CD4-positive, alpha-beta T cell treated with Interleukin-12 subunit alpha and Interleukin-12 subunit beta, for 1 hour (primary cell): ENCODE data around the gene WDR82.

Source experiments
- DNase-seq: peaks from one replicate; pipeline ENCODE4 v3.0.0-alpha.2; 2020

WDR82 gene

GRCh38 chr3:52236424-52236886, 42.0 kb downstream of the WDR82 start:
- no peak for DNase-seq

DNA sequence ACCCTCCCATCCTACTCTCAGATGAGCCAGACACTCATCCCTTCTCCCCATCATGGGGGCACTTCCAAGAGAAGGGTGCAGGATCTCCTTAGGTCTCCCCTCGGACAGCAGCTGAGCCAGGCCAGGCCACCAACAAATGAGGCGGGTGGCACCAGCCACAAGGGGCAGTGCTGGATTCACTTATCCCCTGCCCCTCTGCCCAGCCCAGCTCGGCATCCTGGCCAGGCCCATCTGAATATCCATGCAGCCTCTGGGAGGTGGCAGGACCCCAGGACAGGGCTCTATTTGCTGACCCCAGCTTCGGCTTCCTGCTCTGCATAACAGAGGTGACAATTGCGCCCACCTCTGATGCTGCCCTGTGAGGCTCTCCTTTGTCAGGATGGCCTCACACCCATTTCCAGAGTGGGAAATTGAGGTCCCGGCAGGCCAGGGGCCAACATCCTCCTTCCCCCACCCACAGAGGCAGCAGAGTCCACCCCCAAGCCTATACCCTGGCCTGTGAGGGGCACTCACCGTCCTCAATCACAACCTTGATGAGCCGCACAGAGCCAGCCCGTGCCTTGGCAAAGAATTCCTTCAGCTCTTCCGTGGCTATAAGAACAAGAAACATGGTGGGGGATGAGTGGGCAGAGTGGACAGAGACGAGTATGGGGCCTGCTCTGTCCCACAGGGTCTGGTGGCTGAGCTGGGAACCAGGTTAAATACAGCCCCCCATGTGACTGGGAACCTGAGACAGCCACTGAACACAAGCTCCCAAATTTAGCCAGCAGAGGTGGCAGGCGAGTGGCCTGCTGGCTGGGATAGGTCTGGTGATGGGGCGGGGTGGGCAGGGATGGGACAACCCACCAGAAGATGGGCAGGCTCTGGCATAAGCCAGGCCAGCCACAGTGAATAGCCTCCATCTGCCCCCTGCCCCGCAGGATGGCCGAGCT, 43.7 kb downstream of the WDR82 start:
- no peak for DNase-seq

GRCh38 chr3:52233968-52234367, 44.5 kb downstream of the WDR82 start:
- no peak for DNase-seq

GRCh38 chr3:52233108-52233591, 45.3 kb downstream of the WDR82 start:
- DNase-seq = no peak

GRCh38 chr3:52232279-52233107, 46.0 kb downstream of the WDR82 start:
- DNase-seq = peak; percentile 47

GRCh38 chr3:52231502-52232278, 46.8 kb downstream of the WDR82 start:
- peak; percentile 88 for DNase-seq

DNA sequence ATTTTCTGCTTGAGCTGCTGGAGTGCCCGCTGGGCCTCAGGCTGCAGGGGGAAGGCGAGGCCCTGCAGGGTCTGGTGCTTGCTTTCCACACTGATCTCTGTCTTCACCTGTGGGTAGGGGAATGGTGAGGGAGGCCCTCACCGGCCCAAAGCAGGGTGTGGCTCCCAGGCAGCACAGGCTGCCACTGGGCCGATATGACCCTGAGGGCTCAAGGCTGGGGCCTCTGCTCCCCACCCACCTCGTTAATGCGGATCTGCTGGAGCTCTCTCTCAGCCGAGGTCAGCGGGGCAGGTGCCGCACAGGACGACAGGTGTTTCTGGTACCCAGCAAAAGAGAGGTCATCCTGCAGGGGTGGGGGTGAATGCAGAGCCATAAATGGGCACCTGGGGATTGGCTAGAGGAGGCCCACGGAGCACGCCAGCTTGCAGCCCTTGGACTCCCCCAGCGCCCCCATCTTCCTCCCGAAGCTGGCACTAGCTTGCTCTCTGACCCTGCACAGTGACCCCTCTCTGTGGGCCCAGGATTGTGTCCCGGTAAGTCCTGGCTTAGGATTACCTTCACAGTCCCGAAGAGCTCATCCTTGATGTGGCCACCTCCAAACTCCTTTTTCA, 47.5 kb downstream of the WDR82 start:
- DNase-seq = no peak

DNA sequence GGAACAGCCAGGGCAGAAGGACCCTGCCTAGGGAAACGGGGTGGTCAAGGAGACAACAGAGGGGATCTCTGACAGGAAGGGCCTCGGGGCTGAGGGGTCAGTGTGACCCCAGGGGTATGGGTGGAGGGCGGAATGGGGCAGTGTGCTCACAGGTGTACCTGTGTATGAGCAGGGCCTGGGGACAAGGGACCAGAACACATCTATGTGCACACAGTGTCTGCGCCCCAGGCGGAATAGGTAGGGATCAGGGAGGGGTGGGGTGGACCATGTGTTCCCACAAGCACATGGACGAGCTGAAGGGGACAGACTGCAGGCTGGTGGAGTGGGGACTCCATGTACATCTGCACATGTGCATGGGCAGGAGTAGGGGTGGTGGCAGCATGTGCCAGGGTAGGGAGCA, 48.0 kb downstream of the WDR82 start:
- DNase-seq = no peak

DNA sequence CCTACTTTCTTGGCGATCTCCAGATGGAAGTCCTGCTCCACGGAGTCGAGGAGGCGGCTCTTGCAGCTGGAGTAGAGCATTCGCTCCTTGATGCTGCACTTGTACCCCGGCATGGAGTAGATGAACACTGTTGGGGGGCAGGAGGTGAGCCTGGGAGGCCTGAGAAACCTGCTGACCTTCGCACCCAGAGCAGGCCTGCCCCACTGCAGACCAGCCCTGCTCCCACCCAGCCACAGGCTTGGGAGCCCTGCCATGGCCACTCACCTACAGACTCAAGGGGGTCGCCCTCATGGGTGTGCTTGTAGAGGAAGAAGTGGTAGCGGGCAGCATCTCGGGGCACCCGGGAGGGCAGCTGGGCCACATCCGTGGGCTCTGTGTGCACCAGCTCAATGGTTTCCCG, 48.8 kb downstream of the WDR82 start:
- no peak for DNase-seq

DNA sequence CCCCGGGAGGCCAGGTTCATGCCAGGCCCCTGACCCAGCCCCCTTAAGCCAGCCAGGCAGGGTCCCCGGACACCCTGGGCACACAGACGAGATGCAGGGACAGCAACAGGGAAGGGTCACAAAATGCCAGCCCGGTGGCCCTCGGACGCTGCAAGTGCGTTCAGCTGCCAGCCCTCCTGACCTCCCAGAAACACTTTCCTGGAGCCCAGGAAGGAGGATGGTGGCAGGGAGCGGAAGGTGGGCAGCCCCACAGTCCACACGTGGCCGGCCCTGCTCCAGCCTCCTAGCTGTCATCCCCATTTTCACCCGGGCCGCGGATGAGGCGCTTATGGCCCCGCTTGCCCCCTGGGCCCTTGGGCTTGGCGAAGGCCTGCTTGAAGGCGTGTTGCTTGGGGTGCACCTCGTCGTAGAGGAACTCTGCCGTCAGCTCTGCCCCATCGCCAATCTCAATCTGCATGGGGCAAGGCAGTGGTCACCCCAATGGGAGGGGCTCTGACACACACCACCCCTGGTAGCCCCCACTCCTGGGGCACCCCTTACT, 49.6 kb downstream of the WDR82 start:
- no peak for DNase-seq

DNA sequence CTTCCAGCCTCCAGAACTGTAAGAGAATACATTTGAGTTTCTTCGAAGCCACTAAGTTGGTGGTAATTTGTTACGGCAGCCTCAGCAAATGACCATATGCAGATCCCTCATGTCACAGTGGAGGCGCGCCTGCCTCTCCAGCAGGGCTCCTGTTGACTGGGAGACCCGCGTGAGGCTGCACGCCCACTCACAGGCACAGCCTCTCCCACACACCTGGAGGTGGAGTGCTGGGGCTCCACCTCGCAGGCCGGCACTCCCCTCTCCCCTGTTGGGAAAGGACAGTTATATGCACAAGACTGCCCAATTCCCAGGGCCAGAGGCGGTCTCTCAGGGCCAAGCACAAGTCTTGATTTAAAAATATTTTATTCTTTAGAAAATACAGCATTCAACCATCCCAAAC, 50.2 kb downstream of the WDR82 start:
- no peak for DNase-seq

DNA sequence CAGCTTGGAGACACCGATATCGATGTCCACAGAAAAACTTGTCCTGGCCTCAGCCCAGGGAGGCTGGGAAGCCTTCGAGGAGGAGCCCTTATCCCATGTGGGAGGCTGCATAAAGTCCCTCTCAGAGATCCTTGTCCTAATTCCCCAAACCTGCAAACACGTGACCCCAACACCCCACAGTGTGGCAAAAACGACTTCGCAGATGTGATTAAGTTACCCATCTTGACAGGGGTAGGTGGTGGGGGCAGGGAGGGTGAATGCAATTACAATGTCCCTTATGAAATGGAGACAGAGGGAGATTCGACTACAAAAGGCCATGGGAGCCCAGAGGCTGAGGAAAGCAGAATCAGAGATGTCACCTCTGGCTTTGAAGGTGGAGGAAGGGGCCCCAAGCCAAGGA, 50.7 kb downstream of the WDR82 start:
- no peak for DNase-seq

DNA sequence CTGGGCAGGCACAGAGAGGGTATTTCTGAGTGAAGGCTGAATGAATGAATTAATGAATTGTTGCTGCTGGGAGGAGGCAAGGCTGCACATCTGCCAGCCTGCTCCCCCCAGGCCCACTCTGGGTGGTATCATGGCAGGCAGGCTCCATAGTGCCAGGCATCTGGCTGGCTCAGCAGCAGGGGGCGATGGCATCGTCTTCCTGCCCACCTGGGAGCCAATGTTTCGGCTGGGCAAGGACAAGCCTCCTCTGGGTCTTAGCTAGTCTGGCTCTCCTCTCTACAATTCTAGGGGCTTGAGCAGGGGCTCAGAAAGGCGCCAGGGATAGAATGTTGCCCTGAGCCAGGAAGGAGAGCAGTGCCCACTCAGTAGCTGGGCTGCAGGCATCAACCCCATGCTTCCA, 51.3 kb downstream of the WDR82 start:
- DNase-seq = no peak

DNA sequence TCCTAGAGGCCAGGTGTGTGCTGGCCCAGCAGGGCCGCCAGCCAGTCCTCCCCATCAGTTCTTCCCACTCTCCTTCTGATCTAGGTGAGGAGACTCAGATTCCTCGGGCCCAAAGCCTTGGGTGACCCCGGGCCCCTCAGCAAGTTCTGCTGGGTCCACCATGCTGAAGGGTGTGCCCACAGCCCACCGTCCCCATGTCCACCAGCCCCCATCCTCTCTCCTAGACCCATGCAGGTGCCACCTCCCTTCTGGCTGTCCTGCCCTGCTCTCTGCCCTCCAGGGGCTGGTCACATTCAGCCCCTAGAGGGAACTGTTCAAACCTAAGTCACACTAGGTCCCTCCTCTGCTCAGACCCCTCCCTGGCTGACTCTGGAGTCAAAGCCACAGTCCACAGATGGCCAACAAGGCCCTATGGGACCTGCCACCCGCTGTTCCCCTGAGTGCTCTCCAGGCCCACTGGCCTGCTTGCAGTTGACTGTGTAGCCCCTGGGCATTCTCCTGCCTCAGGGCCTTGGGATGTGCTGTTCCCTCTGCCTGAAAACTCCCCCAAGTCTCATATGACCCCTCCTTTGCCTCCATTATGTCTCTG, 52.1 kb downstream of the WDR82 start:
- DNase-seq = no peak

GRCh38 chr3:52225452-52226228, 52.8 kb downstream of the WDR82 start, which contains the start of gene TLR9:
Gene TLR9 (minus strand): TSS chr3:52225645. CDS start chr3:52225529, 116 bp downstream.
- DNase-seq = no peak

DNA sequence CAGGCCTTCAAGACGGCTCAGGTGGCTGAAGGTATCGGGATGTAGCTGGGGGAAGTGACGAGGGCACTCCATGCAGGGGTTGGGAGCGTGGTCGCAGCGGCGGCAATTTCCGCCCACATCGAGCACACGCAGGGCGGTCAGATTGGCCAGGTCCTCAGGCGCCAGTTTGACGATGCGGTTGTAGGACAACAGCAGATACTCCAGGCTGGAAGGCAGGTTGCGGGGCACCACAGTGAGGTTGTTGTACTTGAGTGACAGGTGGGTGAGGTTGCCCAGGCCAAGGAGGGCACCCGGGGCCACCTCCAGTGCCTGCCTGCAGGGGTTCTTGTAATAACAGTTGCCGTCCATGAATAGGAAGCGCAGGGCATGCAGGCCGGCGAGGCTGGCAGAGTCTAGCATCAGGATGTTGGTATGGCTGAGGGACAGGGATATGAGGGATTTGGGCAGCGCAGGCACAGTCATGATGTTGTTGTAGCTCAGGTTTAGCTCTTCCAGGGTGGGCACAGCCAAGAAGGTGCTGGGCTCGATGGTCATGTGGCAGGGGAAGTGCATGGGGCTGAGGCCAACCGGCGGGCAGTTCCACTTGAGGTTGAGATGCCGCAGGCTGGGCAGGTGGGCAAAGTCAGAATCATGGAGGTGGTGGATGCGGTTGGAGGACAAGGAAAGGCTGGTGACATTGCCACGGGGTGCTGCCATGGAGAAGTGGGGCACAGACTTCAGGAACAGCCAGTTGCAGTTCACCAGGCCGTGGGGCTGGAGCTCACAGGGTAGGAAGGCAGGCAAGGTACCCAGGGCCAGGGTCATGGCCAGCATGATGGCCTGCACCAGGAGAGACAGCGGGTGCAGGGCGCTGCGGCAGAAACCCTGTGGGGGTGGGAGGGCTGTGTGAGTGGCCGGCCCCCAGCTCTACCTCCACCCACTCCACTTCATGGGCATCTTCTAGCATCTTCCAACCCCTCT, 54.7 kb downstream of the WDR82 start:
- no peak for DNase-seq

DNA sequence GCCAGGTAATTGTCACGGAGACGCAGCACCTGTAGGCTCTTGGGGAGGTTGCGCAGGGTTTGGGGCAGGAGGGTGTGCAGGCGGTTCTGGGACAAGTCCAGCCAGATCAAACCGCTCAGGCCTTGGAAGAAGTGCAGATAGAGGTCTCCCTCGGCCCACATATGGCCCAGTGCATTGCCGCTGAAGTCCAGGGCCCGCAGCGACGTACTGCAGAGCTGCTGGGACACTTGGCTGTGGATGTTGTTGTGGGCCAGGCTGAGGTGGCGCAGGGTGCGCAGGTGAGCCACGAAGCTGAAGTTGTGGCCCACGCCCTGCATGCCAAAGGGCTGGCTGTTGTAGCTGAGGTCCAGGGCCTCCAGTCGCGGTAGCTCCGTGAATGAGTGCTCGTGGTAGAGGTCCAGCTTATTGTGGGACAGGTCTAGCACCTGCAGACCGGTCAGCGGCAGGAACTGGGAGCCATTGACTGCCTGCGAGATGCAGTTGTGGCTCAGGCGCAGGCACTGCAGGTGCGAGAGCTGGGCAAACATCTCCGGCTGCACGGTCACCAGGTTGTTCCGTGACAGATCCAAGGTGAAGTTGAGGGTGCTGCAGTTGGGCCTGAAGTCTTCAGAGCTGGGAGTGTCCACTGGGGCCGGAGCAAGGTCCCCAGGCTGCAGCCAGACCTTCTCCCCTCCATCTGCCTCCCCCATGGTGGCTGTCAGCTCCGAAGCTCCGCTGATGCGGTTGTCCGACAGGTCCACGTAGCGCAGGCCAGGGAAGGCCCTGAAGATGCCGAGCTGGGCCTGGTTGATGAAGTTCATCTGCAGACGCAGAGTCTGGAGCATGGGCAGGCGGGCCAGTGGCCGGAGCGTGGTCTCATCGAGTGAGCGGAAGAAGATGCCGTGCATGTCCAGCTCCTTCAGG, 55.9 kb downstream of the WDR82 start:
- DNase-seq = no peak

- DNase-seq = peak; percentile 70
Measured at GRCh38 chr3:52221563-52222318, 56.7 kb downstream of the WDR82 start.
